KG1 (cell line): Measurements from ENCODE around the gene SBF1.
"Not testable (repeated sequence)": the region's sequence is repeated elsewhere in the genome, so short reads cannot be mapped to it uniquely, and the experiment has no call there.

Source experiments
- DNase-seq: peaks from one replicate; lab custom pipeline; 2025; lab: John Stamatoyannopoulos, UW

Gene SBF1, protein sequence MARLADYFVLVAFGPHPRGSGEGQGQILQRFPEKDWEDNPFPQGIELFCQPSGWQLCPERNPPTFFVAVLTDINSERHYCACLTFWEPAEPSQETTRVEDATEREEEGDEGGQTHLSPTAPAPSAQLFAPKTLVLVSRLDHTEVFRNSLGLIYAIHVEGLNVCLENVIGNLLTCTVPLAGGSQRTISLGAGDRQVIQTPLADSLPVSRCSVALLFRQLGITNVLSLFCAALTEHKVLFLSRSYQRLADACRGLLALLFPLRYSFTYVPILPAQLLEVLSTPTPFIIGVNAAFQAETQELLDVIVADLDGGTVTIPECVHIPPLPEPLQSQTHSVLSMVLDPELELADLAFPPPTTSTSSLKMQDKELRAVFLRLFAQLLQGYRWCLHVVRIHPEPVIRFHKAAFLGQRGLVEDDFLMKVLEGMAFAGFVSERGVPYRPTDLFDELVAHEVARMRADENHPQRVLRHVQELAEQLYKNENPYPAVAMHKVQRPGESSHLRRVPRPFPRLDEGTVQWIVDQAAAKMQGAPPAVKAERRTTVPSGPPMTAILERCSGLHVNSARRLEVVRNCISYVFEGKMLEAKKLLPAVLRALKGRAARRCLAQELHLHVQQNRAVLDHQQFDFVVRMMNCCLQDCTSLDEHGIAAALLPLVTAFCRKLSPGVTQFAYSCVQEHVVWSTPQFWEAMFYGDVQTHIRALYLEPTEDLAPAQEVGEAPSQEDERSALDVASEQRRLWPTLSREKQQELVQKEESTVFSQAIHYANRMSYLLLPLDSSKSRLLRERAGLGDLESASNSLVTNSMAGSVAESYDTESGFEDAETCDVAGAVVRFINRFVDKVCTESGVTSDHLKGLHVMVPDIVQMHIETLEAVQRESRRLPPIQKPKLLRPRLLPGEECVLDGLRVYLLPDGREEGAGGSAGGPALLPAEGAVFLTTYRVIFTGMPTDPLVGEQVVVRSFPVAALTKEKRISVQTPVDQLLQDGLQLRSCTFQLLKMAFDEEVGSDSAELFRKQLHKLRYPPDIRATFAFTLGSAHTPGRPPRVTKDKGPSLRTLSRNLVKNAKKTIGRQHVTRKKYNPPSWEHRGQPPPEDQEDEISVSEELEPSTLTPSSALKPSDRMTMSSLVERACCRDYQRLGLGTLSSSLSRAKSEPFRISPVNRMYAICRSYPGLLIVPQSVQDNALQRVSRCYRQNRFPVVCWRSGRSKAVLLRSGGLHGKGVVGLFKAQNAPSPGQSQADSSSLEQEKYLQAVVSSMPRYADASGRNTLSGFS (N-terminal part only)

DNA sequence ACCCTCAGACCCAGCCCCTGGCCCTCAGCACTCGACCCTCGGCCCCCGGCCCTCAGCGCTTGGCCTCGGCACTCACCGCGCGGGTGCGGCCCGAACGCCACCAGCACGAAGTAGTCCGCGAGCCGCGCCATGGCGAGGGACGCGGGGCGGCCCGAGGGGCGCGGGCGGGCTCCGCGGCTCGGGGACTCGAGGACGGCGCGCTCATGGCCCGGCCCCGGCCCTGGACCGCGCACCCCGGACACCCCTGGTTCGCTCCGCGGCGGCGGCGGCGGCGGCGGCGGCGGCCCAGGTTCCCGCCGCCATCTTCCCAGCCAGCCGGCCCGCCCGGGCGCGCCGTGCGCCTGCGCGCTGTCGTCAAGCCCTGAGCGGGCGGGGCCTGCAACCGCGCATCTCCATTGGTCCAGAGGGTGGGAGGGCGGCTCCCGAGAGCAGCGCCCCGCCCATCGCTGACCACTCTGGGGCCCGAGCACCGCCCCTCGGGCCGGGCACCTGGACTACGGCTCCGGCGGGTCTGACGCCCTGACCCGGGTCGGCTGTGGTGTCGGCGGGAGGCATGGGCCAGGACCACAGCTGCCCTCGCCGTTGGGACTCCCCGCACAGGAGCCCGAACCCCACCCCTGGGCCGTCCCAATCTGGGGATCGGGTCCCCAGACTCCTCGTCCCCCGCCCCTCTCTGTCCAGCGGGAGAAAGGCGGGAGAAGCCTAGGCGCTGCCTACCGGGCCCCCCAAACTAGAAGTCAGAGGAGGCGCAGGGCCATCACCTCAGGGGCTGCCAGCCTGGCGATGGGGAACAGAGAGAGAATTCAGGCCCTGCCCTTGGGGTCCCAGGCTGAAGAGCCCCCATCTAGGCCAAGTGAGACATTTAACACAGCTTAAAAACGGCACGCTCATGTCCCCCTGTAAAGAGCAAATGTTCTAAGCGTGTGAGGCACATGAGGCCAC, at the start of gene SBF1:
Gene SBF1, minus strand, starts transcription at position 326 of the 942 bp plus-strand sequence. Its CDS starts 195 bp downstream, at position 131.
- peak; percentile 81 for DNase-seq

DNA sequence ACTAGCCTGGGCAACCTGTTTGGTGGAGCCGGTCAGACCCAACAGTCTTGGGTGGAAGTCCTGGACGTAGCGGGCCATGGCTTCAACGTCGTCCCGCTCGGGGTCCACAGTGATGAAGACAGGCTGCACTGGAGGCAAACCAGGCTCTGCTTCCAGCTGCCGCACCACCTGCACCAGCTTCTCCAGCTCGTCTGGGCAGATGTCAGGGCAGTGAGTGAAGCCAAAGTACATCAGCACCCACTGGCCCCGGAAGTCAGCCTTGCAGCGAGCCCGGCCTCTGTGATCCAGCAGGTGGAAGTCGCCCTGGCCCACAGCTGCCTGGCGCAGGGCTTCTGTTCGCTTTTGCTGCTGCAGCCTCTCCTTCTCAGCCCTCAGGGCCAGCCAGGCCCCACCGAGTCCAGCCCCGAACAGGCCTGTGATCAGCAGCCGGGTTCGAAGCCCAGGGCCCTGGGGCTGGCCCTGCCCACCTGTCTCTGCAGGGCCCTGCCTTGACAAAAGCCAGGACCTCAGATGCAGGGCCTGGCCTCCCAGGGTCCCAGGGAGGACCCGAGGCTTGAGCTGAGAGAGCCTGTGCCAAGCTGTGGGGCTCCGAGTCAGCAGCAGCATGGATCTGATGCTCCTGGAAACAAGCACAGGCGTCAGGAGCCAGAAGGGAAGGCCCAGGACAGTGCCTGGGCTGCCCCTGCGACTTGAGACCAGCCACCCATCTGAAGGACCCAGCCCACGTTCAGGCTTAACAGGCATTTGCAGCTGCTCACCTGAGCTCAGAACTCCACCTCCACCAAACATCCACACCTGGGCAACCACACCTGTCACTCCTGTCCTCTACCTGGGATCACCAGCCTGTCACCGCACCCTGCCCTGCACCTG, 49.2 kb upstream of the SBF1 start:
- no peak for DNase-seq

- DNase-seq = no peak
These were observed 48.6 kb upstream of the SBF1 start for GRCh38 chr22:50523458-50523805.

GRCh38 chr22:50522806-50523438, 48.1 kb upstream of the SBF1 start:
- no peak for DNase-seq

DNA sequence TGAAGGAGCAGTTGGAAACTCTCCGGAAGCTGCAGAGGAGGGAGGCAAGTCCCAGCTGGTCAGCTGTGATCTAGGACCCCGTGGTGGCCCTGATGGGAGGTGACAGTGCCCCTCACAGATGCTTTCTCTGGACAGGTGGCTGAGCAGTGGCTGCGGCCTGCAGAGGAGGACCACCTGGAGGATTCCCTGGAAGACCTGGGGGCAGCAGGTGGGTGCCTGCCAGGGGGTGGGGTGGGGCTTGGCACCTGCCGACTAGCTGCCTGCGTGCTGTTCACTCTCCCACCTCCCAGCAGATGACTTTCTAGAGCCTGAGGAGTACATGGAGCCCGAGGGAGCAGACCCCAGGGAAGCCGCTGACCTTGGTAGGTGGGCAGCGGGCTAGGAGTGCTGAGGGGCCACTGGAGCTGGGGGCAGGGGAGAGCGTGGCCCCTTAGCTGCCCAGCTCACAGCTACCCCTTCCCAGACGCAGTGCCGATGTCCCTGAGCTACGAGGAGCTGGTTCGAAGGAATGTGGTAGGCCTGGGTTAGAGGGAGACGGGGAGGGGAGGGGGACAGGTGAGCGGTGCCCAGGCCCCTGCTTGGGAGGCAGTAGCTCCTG, 47.5 kb upstream of the SBF1 start:
- no peak for DNase-seq

DNA sequence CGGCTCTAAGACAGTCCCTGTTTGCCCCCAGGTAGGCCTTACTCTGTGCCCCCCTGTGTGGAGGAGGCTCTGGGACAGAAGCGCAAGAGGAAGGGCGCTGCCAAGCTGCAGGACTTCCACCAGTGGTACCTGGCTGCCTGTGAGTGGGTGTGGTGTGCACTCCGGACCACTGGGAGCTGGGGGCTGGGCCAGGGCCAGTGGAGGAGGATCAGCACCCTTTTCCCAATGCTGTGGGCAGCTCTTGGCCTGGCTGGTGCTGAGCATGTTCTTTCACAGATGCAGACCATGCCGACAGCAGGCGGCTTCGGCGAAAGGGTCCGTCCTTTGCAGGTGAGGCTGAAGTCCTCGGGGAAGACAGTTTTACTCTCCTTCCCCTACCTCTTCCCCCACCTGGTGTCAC, 46.9 kb upstream of the SBF1 start:
- DNase-seq = no peak

GRCh38 chr22:50520826-50521453, 46.1 kb upstream of the SBF1 start:
- no peak for DNase-seq

GRCh38 chr22:50520184-50520583, 45.3 kb upstream of the SBF1 start:
- not testable (repeated sequence) for DNase-seq

GRCh38 chr22:50519151-50519550, 44.3 kb upstream of the SBF1 start:
- DNase-seq = no peak

GRCh38 chr22:50518606-50519005, 43.8 kb upstream of the SBF1 start:
- DNase-seq = no peak

DNA sequence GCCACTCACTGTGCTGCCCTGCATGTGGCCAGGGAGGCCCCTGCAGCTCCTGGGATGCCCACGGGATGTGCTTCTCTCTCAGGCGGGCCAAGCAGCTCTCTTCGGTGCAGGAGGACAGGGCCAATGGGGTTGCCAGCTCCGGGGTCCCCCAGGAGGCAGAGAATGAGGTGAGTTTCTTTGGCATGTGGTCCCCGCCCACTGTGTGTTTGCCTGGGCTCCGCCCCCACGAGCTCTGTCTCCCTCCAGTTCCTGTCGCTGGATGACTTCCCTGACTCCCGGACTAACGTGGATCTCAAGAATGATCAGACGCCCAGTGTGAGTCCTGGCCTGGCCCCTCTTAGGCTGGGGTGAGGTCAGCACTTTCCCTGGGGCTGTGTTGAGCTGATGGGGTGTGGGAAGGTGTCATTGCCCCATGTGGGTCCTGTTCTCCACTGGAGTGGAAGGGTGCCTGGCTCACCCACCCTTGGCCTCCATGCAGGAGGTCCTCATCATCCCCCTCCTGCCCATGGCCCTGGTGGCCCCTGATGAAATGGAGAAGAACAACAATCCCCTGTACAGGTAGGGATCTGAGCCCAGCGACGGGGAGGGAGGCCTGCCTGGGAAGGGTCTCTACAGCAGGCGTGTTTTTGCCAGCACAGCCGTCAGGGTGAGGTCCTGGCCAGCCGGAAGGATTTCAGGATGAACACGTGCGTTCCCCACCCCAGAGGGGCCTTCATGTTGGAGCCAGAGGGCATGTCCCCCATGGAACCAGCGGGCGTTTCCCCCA, 42.8 kb upstream of the SBF1 start:
- DNase-seq = no peak

GRCh38 chr22:50516891-50517290, 42.1 kb upstream of the SBF1 start:
- DNase-seq = no peak

DNA sequence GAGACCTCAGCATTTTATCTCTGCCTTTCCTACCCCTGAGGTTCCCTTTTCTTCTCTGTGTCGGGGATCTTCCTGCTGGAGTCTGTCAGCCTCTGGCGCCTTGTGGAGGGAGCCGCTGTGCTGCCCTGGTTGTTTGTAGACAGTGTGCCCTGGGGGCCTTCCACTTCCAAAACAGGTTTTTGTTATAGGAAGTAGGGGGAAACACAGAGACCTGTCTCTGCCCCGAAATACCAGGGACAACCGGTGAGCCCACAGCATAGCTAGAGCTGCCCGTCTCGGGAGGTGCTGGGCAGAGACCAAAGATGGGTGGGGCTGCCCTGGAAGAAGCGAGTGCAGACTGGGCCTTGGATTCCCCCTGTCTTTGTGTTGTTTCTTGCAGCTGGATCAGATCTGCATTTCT, 41.2 kb upstream of the SBF1 start:
- no peak for DNase-seq

DNA sequence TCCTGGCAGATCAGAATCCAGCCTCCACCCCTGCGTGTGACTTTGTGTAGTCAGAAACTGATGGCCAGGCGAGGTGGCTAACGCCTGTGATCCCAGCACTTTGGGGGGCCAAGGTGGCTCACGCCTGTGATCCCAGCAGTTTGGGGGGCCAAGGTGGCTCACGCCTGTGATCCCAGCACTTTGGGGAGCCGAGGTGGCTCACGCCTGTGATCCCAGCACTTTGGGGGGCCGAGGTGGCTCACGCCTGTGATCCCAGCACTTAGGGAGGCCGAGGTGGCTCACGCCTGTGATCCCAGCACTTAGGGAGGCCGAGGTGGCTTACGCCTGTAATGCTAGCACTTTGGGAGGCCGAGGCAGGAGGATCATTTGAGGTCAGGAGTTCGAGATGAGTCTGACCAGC, 38.3 kb upstream of the SBF1 start:
- no peak for DNase-seq

DNA sequence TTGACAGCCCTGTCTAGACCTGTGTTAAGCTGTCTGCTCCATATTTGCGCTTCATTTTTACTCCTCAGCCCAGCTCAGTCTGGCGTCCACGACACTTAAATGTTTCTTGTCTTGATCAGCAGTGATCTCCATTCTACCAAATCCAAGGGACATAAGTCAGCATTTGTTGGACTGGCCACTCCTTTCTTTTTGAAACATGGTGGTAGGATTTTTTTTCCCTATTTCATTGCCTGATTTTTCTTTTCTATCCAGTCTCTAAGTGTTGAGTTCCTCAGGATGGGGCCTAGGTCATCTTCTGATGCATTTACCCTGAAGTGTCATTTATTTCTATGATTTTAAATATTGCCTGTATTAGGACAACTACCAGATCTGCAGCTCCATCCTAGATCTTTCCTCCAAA, 34.1 kb upstream of the SBF1 start:
- no peak for DNase-seq

DNA sequence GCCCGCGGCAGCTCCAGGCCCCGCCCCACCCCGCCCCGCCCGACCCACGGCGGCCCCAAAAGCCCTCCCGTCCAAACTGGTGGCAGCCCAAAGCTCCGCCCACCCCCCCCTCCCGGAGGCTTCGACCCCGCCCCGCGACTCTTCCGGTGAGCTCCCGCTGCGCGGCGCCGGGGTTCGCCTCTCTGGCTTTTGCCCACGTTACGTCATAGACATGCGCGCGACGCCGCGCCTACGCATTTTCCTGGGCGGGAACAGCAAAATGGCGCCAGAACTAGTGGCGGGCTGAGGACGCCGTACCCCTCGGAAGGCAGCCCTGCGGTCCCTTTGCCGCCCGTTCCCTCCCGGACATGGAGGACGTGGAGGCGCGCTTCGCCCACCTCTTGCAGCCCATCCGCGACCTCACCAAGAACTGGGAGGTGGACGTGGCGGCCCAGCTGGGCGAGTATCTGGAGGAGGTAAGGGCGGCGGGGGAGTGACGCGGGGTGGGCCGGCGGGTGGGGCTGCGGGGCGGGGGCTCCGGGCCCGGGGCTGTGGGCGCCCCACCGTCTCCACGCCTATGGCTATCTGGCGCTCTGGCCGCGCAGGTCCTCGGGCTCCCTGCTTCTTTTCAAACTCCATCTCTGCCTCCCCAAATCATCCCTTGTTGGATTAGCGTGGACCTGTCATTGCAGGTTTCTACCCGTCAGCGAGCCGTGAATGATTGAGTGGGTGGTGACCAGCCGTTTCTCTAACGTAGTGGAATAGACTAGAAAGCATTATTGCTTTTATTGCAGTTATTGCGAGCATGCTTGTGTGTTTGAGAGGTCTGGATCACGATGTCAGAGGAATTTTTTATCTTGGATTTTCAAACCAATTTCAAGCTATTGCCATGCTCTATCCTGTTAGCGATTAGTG, 33.4 kb upstream of the SBF1 start, which contains the start of gene NCAPH2:
Gene NCAPH2, plus strand, starts transcription at position 234 of the 894 bp plus-strand sequence. Its CDS starts 114 bp downstream, at position 348.
- peak; percentile 89 for DNase-seq
